ENCODE data around the gene MAP4K1.

The MAP4K1 gene

GRCh38 chr19:38597075-38597474, 20.7 kb downstream of the MAP4K1 start:
- Histone ChIP-seq H3K27me3 (ENCODE audit: insufficient read depth, poor library complexity, severe bottlenecking) (no peaks in the 10 kb centered on the region), H3K27ac (replicated peaks) (no peak overlapping the region), H3K4me3 (replicated peaks; ENCODE audit: insufficient read depth, low read length) (no peak overlapping the region)
- TF ChIP-seq REST (IDR thresholded peaks at IDR 0.05; ENCODE audit: insufficient replicate concordance, low read depth), result no peak
- no peak for TF ChIP-seq POLR2AphosphoS5 (IDR thresholded peaks at IDR 0.05; ENCODE audit: low read depth)
- TF ChIP-seq SPI1 (IDR thresholded peaks at IDR 0.05; ENCODE audit: borderline replicate concordance, low read depth), result no peak
- no peak for TF ChIP-seq GABPA (IDR thresholded peaks at IDR 0.05; ENCODE audit: low read depth)
- no peak for TF ChIP-seq CTCF (IDR thresholded peaks at IDR 0.05; ENCODE audit: insufficient read depth, low read length)
- no peak for DNase-seq (ENCODE audit: low read depth in 1 of 2, low spot score in 1 of 2)

GRCh38 chr19:38596057-38596981, 21.4 kb downstream of the MAP4K1 start:
- DNase-seq (ENCODE audit: low read depth in 1 of 2, low spot score in 1 of 2), result no peak
- no peak overlapping the region for H3K4me3 ChIP-seq (replicated peaks; ENCODE audit: insufficient read depth, low read length)

More at GRCh38 chr19:38596057-38596981, 21.4 kb downstream of the MAP4K1 start:
- Histone ChIP-seq H3K27ac (replicated peaks) (no peak overlapping the region), H3K27me3 (ENCODE audit: insufficient read depth, poor library complexity, severe bottlenecking) (no peaks in the 10 kb centered on the region)
- no peak for TF ChIP-seq POLR2AphosphoS5 (IDR thresholded peaks at IDR 0.05; ENCODE audit: low read depth)
- no peak for TF ChIP-seq SPI1 (IDR thresholded peaks at IDR 0.05; ENCODE audit: borderline replicate concordance, low read depth)
- no peak for TF ChIP-seq GABPA (IDR thresholded peaks at IDR 0.05; ENCODE audit: low read depth)
- no peak for TF ChIP-seq CTCF (IDR thresholded peaks at IDR 0.05; ENCODE audit: insufficient read depth, low read length)
- no peak for TF ChIP-seq REST (IDR thresholded peaks at IDR 0.05; ENCODE audit: insufficient replicate concordance, low read depth)
